HepG2 (cell line): ENCODE measurements around the gene SIN3A. TPM values are rescaled to one million over a fixed set of nuclear protein-coding genes. Genes with fewer than 3 reads are reported as not detected.

Experiments
- AHR ChIP-seq: IDR thresholded peaks from 2 replicates; pipeline ENCODE4 v1.6.1; 2018; ENCODE audit warnings: missing genetic modification reagents, missing compliant biosample characterization
- CCAR2 ChIP-seq: fragments of 200-400 bp; formaldehyde crosslinking; optimal IDR thresholded peaks from 2 replicates; pipeline ENCODE3; 2018; ENCODE audit warnings: low read depth, mild to moderate bottlenecking, low read length, moderate library complexity
- CHCHD3 ChIP-seq: sonication (generic); formaldehyde crosslinking; IDR thresholded peaks from 2 replicates; pipeline ENCODE4 v1.8.0; 2022; ENCODE audit warnings: mild to moderate bottlenecking, missing genetic modification reagents, moderate library complexity
- ETV5 ChIP-seq: IDR thresholded peaks from 2 replicates; pipeline ENCODE4 v1.6.1; 2018; ENCODE audit warnings: missing biosample characterization, missing genetic modification reagents, inconsistent platforms, borderline replicate concordance
- HNRNPUL1 ChIP-seq: fragments of 200-400 bp; formaldehyde crosslinking; IDR thresholded peaks from 2 replicates; pipeline ENCODE4 v1.6.1; 2017; ENCODE audit warnings: low read depth, mild to moderate bottlenecking, low read length, moderate library complexity
- HOXA3 ChIP-seq: sonication (generic); formaldehyde crosslinking; IDR thresholded peaks from 2 replicates; pipeline ENCODE4 v1.5.0; 2020; ENCODE audit warnings: missing genetic modification reagents
- MBD4 ChIP-seq: IDR thresholded peaks from 2 replicates; pipeline ENCODE4 v1.6.1; 2012; ENCODE audit warnings: low read length, inconsistent platforms, borderline replicate concordance
- POGZ ChIP-seq: sonication (generic); formaldehyde crosslinking; IDR thresholded peaks from 2 replicates; pipeline ENCODE4 v1.4.0; 2020; ENCODE audit warnings: mild to moderate bottlenecking, missing genetic modification reagents
- ZNF124 ChIP-seq: sonication (generic); formaldehyde crosslinking; IDR thresholded peaks from 2 replicates; pipeline ENCODE4 v1.4.0; 2020; ENCODE audit warnings: missing genetic modification reagents
- ZNF674 ChIP-seq: sonication (generic); formaldehyde crosslinking; IDR thresholded peaks from 2 replicates; pipeline ENCODE4 v1.5.0; 2020; ENCODE audit warnings: low read depth, mild to moderate bottlenecking, missing genetic modification reagents
- polyA plus RNA-seq, 8 experiments: library from polyadenylated mRNA; depleted of rRNA in 3 of 8; stranded (reverse) in 7 of 8; unstranded in 1 of 8; fragments of >200 nt; fragmentation: Illumina TruSeq in 4 of 8; extraction: Trizol in 4 of 8; gene quantifications; 2 replicates each; pipeline versions ENCODE4 v1.2.1 to v1.2.3, GENCODE V29; 2011 to 2016; ENCODE audit warnings: low read depth in 4 of 8, missing spikeins in 1 of 8, mixed read lengths in 1 of 8; ENCODE audit not compliant: insufficient read depth in 1 of 8
- total RNA-seq, 5 experiments: library from RNA; depleted of rRNA; stranded (reverse); fragments of >200 nt; fragmentation: Illumina TruSeq; extraction: Trizol; gene quantifications; 2 replicates each; pipeline ENCODE4 v1.2.3, GENCODE V29; 2016; ENCODE audit warnings: low read depth in 1 of 5
- TF ChIP-seq, protein P1 (sequence below): sonication (generic); formaldehyde crosslinking; IDR thresholded peaks from one replicate; pipeline ENCODE4 v1.5.1; 2020; ENCODE audit warnings: mild to moderate bottlenecking, missing genetic modification reagents; ENCODE audit errors: not compliant biosample characterization
- TF ChIP-seq, protein P2 (sequence below): sonication (generic); formaldehyde crosslinking; IDR thresholded peaks from 2 replicates; pipeline ENCODE4 v1.5.0; 2020; ENCODE audit warnings: mild to moderate bottlenecking, missing genetic modification reagents
- TF ChIP-seq, protein P3 (sequence below): sonication (generic); formaldehyde crosslinking; IDR thresholded peaks from 2 replicates; pipeline ENCODE4 v1.5.0; 2020; ENCODE audit warnings: mild to moderate bottlenecking, low read depth, missing genetic modification reagents, borderline replicate concordance
- TF ChIP-seq, protein P4 (sequence below): sonication (generic); formaldehyde crosslinking; IDR thresholded peaks from 2 replicates; pipeline ENCODE4 v1.9.0; 2022; ENCODE audit warnings: low read depth, missing genetic modification reagents

Gene SIN3A
- total and polyA plus RNA-seq, 2 of the 13 experiments (the other 11 are each of a cell fraction or from before 2014, with no cell fraction given): 16.1 to 28.1 TPM

DNA sequence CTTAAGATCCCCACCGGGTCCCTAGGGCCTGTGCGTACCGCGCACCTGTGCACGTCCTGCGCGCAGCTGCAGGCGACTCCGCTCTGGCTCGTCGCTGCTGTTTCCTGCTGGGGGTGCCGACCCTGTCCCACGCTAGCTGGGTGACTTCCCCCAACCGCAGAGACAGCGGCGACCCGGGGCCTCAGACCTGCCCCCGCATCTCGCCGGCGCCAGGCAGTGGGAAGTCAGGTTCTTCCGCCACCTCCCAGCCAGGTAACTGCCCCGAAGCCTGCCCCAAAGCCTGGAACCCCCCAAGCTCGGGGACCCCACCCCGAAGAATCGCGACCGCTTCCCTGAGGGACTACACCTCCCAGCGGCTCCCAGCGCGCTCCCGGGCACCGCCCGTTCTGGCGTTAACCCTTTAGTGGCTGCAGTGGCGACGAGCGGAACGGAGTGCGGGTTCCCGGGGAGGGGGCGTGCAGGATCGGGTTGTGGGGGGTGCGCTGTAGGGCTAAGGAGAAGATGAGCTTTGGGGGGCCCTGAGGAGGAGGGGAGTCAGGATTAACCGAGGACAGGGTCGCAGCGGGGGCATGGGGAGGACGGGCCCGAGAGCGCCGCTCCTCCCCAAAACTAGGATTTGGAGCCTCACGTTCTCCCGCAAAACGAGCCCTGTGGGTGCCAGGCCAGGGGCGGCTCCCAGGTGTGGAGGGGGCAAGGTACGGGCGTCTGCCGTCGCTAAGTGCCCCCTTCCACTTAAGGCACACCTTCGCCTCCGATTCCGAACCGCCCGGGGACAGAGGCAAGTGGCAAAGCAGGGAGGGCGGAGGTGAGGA, 104.1 kb downstream of the SIN3A start (continued):
- TF ChIP-seq, protein P1, sequence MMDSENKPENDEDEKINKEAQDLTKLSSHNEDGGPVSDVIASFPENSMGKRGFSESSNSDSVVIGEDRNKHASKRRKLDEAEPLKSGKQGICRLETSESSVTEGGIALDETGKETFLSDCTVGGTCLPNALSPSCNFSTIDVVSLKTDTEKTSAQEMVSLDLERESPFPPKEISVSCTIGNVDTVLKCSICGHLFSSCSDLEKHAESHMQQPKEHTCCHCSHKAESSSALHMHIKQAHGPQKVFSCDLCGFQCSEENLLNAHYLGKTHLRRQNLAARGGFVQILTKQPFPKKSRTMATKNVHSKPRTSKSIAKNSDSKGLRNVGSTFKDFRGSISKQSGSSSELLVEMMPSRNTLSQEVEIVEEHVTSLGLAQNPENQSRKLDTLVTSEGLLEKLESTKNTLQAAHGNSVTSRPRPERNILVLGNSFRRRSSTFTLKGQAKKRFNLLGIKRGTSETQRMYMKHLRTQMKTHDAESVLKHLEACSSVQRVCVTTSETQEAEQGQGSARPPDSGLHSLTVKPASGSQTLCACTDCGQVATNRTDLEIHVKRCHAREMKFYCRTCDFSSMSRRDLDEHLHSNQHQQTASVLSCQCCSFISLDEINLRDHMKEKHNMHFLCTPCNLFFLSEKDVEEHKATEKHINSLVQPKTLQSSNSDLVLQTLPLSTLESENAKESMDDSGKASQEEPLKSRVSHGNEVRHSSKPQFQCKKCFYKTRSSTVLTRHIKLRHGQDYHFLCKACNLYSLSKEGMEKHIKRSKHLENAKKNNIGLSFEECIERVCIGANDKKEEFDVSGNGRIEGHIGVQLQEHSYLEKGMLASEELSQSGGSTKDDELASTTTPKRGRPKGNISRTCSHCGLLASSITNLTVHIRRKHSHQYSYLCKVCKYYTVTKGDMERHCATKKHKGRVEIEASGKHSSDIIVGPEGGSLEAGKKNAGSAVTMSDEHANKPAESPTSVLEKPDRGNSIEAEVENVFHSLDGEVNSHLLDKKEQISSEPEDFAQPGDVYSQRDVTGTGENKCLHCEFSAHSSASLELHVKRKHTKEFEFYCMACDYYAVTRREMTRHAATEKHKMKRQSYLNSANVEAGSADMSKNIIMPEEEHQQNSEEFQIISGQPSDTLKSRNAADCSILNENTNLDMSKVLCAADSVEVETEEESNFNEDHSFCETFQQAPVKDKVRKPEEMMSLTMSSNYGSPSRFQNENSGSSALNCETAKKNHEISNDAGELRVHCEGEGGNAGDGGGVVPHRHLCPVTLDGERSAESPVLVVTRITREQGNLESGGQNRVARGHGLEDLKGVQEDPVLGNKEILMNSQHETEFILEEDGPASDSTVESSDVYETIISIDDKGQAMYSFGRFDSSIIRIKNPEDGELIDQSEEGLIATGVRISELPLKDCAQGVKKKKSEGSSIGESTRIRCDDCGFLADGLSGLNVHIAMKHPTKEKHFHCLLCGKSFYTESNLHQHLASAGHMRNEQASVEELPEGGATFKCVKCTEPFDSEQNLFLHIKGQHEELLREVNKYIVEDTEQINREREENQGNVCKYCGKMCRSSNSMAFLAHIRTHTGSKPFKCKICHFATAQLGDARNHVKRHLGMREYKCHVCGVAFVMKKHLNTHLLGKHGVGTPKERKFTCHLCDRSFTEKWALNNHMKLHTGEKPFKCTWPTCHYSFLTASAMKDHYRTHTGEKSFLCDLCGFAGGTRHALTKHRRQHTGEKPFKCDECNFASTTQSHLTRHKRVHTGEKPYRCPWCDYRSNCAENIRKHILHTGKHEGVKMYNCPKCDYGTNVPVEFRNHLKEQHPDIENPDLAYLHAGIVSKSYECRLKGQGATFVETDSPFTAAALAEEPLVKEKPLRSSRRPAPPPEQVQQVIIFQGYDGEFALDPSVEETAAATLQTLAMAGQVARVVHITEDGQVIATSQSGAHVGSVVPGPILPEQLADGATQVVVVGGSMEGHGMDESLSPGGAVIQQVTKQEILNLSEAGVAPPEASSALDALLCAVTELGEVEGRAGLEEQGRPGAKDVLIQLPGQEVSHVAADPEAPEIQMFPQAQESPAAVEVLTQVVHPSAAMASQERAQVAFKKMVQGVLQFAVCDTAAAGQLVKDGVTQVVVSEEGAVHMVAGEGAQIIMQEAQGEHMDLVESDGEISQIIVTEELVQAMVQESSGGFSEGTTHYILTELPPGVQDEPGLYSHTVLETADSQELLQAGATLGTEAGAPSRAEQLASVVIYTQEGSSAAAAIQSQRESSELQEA (CRISPR knock-in tag): peak; percentile 85
- TF ChIP-seq CHCHD3 (CRISPR knock-in tag) (no peak), ETV5 (CRISPR knock-in tag) (no peak; the same call in 1 of the 2 replicates), AHR (CRISPR knock-in tag) (no peak), ZNF124 (no peak), MBD4 (no peak), HNRNPUL1 (0 out of 2 replicates have a peak, but pooled peaks have one; percentile 30), POGZ (CRISPR knock-in tag) (0 out of 2 replicates have a peak, but pooled peaks have one; percentile 32), ZNF674 (no peak; the same call in 1 of the 2 replicates), CCAR2 (no peak), HOXA3 (CRISPR knock-in tag) (peak; percentile 34; the same call in 1 of the 2 replicates)
- TF ChIP-seq, protein P2, sequence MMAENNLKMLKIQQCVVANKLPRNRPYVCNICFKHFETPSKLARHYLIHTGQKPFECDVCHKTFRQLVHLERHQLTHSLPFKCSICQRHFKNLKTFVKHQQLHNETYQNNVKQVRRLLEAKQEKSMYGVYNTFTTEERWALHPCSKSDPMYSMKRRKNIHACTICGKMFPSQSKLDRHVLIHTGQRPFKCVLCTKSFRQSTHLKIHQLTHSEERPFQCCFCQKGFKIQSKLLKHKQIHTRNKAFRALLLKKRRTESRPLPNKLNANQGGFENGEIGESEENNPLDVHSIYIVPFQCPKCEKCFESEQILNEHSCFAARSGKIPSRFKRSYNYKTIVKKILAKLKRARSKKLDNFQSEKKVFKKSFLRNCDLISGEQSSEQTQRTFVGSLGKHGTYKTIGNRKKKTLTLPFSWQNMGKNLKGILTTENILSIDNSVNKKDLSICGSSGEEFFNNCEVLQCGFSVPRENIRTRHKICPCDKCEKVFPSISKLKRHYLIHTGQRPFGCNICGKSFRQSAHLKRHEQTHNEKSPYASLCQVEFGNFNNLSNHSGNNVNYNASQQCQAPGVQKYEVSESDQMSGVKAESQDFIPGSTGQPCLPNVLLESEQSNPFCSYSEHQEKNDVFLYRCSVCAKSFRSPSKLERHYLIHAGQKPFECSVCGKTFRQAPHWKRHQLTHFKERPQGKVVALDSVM (CRISPR knock-in tag): no peak; the same call in none of the 2 replicates
- TF ChIP-seq, protein P3, sequence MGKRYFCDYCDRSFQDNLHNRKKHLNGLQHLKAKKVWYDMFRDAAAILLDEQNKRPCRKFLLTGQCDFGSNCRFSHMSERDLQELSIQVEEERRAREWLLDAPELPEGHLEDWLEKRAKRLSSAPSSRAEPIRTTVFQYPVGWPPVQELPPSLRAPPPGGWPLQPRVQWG (CRISPR knock-in tag): no peak
- TF ChIP-seq, protein P4, sequence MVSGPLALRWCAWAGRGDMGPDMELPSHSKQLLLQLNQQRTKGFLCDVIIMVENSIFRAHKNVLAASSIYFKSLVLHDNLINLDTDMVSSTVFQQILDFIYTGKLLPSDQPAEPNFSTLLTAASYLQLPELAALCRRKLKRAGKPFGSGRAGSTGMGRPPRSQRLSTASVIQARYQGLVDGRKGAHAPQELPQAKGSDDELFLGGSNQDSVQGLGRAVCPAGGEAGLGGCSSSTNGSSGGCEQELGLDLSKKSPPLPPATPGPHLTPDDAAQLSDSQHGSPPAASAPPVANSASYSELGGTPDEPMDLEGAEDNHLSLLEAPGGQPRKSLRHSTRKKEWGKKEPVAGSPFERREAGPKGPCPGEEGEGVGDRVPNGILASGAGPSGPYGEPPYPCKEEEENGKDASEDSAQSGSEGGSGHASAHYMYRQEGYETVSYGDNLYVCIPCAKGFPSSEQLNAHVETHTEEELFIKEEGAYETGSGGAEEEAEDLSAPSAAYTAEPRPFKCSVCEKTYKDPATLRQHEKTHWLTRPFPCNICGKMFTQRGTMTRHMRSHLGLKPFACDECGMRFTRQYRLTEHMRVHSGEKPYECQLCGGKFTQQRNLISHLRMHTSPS (CRISPR knock-in tag): no peak
